ENCODE data around the gene FYN.

FYN gene

DNA sequence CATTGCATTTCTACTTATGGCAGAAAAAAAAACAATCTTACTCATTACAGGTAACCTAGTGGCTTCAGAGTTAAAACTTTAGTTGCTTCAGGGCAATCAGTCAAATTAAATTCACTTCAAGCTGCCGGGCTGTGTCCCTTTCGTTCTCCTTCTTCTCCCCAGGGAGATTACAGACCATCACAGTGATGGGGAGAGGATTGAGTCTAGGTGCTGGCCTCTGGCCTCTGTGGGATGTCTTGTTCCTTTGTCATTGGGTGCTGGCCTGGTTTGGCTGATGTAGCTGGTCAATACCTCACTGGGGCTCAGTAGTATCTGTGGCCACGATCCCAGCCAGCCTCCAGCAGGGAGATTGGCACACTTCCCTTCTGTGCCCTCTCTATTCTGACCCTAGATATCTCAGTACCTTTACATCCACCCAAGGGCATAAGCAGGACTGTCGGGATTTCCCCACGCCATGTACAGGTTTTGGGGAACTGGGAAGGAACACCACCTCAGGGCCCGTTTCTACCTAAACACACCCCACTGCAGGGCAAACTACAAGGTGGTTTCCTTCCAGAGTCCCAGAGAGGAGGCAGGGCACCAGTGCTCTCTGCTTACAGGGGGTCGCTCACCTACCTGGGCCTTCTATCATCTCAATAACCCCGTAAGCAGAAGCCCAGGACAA lies 15.4 kb downstream of the FYN start:
- DNase-seq, result no peak
- intact Hi-C loops (cut with DNase I), result no loop called here

DNA sequence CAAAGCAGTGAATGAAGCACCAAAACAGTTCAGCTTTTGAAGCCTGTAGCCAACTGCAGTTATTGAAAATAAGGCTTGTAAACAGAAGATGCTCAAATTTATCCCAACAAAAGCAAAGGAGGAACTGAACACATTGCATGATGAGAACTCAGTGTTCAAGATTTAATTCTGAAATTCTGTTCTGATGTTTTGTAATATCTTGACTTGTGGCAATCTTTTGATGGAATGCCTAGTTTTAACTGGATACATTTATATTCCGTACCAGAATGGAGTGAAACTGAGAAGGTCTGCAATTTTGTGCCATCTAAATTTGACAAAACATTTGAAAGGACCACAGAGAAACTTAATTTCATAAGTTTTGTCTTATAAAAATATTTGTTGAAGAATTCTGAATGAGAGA lies 17.5 kb downstream of the FYN start:
- DNase-seq, result no peak
- intact Hi-C loops (cut with DNase I), result no loop called here

DNA sequence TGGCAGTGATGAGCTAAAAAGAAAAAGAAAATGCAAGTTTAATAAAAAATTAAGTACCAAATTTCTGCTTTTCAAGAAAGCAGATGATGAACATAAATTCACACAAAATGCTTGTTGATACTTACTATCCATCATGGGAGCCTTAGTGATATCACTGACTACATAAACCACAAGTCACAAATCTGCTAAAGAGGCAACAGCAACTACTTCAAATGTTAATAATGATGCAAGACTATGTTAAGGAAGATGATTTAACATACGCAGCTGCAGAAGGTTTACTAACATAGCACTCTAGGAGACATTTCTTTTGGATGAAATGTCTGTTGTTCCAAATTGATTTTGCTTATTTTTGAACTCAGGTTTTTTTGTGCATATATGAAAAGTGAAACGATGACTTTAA lies 18.6 kb downstream of the FYN start:
- no peak for DNase-seq
- intact Hi-C loops (cut with DNase I), result no loop called here

DNA sequence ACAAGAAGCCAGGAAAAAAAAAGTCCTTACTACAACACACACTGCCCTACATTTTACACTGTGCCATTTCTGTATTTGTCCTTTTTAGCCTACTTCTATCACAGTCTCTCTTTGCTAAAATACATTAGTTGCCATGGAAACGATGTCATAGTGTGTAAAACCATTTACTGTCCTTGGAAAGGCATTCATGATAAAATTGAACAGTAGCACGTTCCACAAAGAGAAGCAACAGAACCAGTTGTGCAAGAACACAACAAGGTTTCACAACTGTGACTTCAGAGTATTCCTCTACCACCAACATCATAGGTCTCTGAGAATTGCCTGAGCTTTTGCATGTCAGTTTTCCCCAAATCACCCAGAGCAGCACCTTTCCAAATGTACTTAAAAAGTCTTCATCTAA lies 20.5 kb downstream of the FYN start:
- no peak for DNase-seq

DNA sequence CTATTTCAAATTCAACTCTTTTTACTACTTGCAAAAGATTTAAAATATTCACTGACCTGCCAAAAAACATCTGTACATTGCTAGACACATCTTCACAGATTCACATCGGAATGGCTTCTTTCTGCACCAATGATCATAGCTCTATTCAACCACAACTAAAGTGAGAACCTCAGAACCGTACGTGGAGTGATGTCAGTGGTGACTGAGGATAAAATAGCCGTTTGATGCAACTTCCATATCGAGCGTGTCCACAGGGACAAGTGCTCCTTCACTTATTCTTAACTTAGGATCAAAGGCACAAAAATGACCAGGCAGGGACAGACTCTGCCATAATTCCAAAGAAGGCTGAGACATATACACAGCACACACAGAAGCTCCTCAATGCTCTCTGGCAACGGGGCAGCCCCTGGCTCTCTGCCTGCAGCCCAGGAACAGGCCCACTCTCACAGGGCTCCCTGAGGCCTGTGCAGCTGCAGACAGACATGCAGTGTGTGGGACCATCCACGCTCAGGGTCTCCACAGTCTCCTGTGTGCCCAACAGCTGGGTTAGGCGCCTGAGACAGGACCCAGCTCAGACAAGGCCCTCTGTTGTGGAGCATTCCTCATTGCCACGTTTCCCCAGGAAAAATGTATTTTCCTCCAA lies 22.8 kb downstream of the FYN start:
- peak in 9 of 10 donors; percentile 40 to 94 (median 61) for DNase-seq
- intact Hi-C loops (cut with DNase I), result no loop called here

More for the DNA sequence above, 20.5 kb downstream of the FYN start:
- intact Hi-C loops (cut with DNase I), result no loop called here

DNA sequence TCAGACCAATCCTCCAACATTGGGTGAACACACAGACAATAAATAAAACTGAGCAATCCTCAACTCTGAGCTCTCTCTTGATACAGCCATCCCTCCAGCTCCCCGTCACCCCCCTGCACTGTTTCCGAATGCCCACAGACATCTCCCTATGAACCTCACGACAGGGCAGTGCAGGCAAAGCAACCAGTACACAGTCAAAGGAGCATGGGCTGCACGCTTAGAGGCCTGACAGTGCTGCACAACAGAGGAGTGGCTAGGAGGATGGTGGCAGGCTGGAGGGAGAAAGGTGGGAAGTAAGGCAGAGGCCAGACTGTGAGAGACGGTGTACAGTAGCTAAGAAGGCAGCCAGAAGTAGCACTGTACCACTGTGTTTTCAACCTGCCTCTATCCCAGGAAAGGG lies 24.0 kb downstream of the FYN start:
- intact Hi-C loops (cut with DNase I), result no loop called here
- no peak for DNase-seq

DNA sequence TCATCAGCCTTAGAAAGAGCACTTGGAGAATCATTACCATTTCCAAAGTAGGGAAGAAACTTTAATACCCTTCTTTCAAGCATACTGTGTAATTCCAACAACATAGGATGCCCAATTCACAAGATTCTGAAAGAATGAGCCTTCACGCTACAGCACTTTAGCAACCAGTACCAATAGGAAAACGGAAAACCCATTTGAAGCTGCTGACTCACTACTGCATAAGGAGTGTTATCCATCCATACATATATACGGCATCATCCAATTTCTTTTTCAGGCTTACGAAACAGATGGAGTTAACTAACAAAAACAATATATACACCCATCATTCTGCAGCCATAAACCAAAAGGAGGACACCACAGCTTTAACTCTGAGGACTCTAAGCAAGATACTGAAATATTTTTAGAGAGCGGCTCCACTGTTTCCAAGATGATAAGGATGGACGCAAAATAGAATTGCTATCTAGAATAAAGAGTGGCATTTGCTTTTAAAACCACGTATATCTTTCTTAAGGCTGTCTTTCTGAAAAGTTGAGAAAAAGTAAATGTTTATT lies 24.9 kb downstream of the FYN start:
- no peak for DNase-seq
- intact Hi-C loops (cut with DNase I), result no loop called here

DNA sequence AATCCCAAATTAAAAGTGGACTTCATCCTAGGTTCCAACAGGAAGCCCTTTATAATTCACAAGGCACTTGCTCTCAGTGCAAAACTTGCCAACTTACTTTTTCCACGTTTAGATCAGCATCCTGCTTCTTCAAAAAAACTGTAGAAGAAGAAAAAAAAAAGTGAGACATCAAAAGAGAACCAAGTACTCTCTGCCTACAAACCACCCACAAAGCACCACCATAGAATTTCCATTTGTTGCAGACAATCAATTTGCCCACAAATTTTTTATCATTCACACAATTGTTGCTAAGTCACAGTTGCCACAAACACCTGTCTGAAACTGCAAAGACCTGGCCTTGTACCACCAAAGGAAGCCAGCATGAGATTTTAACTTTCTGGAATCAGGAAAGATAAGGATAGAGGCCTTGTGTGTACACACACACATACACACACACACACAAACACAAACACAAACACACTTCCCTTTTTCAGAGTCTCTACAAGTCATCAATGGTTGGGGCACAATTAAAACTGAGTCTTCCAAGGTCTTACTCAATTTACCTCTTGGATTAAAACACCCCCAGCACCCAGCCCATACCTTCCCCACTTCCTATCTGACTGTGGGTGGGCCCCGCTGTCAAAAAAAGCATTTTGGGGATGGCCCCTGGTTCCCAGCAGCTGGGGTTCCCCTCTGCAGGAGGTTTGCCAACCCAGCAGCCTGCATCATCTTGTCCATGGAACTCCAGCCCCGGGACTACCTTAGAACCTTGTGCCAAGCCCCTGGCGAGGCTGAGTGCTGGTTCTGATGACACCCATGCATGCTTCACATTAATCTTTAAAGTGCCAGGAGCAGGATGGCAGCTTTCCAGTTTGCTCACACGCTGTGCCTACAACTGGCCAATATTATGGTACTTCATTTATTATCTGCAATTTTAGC lies 26.5 kb downstream of the FYN start:
- intact Hi-C loops (cut with DNase I), result no loop called here
- no peak for DNase-seq

DNA sequence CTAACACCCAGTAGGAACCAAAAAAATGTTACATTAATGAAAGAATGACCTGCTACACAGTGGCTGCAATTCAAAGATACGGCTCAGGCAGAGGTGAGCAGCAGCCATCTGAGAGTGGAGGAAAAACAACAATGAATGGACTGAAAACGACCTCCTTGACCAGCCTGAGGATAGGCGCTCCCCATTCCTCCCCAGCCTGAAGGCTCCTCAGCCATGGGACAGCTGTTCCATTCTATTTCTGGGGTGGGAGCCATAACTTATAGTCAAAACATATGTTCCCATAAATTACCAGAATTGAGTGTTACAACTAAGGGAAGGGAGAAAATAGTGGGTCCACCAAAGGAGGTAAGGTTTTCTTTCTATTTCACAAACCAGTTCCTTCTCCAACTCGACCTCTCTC lies 27.2 kb downstream of the FYN start:
- intact Hi-C loops (cut with DNase I), result no loop called here

DNA sequence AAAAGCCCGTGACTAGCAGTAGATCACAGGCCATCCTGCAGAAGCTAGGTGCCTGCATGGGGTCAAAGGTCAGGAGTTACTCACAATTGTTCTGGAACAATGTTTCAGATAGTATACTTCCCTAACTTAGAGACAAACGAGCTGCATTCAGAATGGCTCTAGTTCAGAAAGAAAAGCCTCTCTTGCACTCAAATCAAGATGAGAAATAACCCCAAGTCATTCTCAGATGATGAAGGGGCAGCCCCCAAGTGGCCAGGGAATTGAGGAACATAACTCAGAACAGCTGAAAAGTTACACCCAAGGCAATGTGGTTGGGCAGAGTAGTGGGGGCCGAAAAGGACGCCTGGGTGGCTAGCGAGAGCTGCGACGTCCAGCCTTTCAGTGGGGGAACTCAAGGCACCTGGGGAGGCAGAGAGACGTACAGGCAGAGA lies 27.8 kb downstream of the FYN start:
- intact Hi-C loops (cut with DNase I), result no loop called here
- no peak for DNase-seq

More for the DNA sequence above, 27.2 kb downstream of the FYN start:
- DNase-seq, result no peak

DNA sequence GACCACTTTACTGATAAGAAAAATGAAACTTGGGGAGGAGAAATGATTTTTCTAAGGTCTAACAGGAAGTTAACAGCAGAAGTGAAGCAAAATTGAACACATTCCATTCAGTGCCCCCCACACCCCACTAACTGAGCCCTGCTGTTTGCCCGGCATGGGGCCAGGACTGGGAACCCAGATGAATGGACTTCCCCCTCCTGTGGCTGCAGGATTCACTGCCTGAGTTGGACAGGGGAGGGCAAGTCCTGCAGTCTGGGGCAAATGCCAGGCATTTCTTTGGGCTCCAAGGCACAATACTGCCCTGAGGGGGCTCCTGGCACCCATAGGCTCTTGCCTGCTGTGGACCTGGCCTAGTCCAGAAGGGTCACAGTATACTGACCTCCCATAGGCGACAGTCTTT lies 28.3 kb downstream of the FYN start:
- peak in 4 of 10 donors; percentile 45 to 87 (median 66) for DNase-seq
- intact Hi-C loops (cut with DNase I), result no loop called here

DNA sequence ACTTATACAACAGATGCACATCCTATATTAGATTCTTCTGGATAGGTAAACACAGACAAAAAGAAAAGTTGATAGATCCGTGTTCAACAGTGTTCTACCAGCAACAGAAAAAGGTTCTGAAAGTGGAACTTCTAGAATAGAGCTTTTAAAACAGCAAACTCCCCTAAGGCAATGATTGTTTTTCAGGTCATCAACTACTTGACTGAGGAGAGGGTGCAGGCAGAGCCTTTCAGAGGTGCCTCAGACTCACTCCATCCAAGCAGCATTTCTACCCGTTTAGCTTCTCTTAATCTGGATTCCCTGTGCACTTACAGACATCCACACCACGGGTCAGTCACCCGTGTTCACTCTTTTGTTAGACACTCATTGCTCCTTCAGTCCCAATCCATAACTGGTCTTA lies 28.9 kb downstream of the FYN start:
- no peak for DNase-seq
- intact Hi-C loops (cut with DNase I), result no loop called here

DNA sequence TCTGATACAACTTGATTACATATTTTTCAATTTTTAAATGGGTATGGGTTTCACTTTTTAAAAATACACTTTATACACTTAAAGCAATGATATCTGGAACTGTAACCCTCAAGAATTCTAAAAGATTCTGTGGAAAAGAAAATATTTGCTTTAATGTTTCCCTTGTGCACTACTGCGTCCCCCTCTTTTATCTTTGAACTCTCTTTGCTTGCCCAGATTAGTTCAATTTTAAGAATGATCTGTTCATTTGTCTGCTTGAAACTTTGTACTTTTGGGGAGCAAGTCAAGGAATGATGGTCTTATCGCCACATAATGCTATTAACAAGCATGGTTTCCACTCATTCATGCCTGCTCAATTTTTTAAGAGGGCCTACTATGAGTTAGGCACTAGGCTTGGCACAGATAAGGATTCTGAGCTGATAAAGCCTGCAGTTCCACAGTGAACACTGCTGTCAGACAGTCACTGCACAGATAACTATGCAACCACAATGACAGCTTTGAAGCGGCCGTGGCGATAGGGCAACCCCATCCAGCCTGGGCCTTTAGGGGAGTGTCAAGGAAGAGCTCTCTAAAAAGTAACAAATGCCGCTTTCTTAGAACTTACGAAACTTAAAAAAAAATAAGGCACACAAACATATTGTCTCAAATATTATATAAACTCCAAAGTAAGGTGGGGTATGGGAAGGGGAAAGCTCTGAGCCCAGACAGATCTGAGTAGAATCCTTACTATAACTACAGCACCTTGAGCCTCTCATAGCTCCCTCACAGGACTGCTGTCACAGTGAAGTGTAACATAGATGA lies 29.7 kb downstream of the FYN start:
- peak in 1 of 10 donors; percentile 51 for DNase-seq
- intact Hi-C loops (cut with DNase I), result no loop called here

DNA sequence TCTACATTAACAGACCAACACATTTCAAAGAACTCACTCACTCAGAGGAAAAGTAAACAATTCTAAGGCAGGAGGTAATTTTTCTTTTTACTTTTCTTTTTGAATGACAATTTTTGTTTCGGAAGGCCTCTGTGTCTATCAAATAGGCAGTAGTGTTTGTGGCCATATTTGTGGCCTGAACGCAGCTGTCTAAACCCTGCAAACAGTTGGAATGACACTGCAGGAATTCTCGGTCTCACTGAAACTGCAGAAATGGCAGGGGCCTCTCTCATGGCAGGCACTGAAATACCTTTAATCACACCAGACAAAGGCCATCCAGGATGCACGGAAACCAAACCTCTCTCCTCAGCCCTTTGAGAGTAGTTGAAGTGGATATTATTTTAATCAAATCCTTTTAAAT lies 30.4 kb downstream of the FYN start:
- no peak for DNase-seq
- intact Hi-C loops (cut with DNase I), result no loop called here

DNA sequence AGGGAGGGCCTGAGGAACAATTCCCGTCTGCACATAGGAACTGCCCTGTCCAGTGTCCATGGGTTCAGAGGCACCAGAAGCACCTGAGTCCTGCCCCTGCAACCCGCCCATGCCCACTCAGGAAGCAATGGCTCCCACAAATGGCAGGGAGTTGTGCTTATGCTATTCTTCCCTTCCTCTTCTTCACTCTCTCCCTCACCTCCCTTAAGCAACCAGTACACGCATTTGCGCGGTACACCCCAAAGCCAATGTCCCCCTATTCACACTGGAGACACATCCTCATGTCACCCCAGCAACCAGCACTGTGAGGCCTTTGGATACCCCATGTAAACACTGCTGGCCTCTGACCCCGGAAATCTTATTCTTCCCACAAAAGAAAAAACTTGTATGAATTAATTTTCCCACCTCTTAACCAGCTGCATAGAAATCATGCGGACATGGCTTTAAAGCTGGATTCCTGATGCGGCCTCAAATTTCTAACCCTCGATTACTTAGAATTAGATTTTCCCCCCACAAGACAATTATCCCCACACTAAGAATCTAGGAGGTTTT lies 30.9 kb downstream of the FYN start:
- no peak for DNase-seq
- intact Hi-C loops (cut with DNase I), result no loop called here

DNA sequence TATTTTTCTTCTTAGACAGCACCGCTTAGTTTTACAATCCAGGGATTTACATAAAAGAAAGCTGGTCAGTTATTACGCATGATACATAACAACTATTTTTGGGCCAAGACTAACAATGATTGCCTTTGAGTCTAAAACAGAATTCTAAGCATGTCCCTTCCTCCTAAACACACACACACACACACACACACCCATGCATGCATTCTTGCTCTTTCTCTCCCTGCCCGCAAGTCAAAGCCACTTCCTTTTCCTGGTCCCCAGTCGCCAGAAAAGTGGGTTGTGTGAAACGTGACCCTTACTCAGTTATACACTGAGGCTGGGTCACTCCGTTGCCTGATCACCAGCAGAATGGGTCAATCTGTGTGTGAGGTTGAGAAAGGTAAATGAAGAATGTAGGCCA lies 31.4 kb downstream of the FYN start:
- intact Hi-C loops (cut with DNase I), result no loop called here
- DNase-seq, result no peak

DNA sequence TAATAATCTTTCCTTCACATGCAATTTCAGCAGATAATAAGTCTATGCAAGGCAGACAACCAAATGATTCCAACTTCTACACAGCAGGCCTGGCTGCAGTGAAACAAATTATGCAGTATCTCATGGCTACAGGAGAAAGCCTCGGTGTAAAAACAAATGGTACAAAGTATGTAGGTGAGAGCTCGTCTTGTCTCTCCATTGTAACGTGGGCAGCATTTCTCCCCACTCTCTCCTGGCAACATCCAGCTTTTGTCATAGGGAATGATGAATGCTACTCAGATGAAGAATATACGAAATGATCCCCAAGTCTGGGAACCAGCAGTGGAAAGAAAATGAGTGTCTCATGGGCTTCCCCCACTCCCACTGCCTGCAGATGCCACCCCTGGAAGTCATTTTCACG lies 32.4 kb downstream of the FYN start:
- intact Hi-C loops (cut with DNase I), result no loop called here

DNA sequence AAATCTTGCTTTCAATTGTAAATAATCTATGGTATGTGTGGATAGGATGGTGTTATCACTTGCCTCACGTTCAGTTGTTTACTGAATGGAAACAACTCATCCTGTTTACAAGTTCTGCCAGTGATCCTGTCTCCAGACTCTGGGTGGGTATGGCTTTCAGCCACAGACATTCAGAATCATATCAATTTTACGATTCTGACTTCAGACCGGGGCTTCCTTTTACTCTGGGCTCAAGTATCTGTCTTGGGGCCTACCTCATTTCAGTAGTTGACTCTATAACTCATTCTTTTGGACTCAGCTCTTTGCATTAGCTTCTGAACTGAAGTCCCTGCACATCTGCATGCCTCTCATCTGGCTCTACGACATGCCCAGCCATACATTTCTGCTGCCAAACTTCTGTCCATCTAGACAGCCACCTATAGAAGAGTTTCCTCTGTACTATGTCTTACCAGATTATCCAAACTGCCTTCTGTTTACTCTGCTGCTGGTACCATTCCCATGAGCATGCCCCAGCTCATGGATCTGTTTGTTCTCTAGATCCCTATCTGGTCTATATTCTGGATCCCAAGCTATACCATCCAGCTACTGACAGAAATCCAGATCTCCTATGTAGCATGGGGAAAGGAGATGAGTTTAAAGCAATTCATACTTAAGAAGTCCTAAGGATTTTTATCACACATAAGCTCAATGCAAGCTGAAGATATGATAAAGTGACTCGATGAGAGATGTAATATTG lies 34.3 kb downstream of the FYN start:
- intact Hi-C loops (cut with DNase I), result no loop called here
- DNase-seq, result no peak

More for the DNA sequence above, 32.4 kb downstream of the FYN start:
- DNase-seq, result no peak

Data from posterior cingulate gyrus (tissue), 11 donors.